ENCODE data around the gene WWOX. TPM values are rescaled to one million over a fixed set of nuclear protein-coding genes. Genes with fewer than 3 reads are reported as not detected.

The WWOX gene
- total and polyA plus RNA-seq, 2 experiments from 2014 or later: 22.1 to 123 TPM

- no peak for DNase-seq (ENCODE audit: low read depth in 1 of 2, low spot score in 1 of 2)
- Histone ChIP-seq H3K27me3 (no peaks in the 10 kb centered on the region), H3K36me3 (no peaks in the 10 kb centered on the region), H3K4me1 (ENCODE audit: low read depth) (peaks cover 7% of the 10 kb centered on the region), H3K27ac (no peak overlapping the region), H3K4me3 (no peak overlapping the region), H3K9me3 (ENCODE audit: low read depth) (no peaks in the 10 kb centered on the region)
- no peak for TF ChIP-seq CTCF (IDR thresholded peaks at IDR 0.05; ENCODE audit: low read depth, low read length)
These were observed 264.5 kb downstream of the WWOX start for GRCh38 chr16:78363843-78364555.

GRCh38 chr16:78364556-78364880 is 265.1 kb downstream of the WWOX start:
- no peak overlapping the region for H3K4me3 ChIP-seq
- H3K27me3 ChIP-seq: no peaks in the 10 kb centered on the region
- H3K27ac ChIP-seq: no peak overlapping the region
- no peak for TF ChIP-seq CTCF (IDR thresholded peaks at IDR 0.05; ENCODE audit: low read depth, low read length)
- H3K9me3 ChIP-seq (ENCODE audit: low read depth): no peaks in the 10 kb centered on the region
- H3K4me1 ChIP-seq (ENCODE audit: low read depth): peaks cover 7% of the 10 kb centered on the region
- DNase-seq (ENCODE audit: low read depth in 1 of 2, low spot score in 1 of 2): no peak
- H3K36me3 ChIP-seq: no peaks in the 10 kb centered on the region

GRCh38 chr16:78365366-78365765 is 265.9 kb downstream of the WWOX start:
- Histone ChIP-seq H3K27me3 (no peaks in the 10 kb centered on the region), H3K9me3 (ENCODE audit: low read depth) (no peaks in the 10 kb centered on the region)
- no peak for TF ChIP-seq CTCF (IDR thresholded peaks at IDR 0.05; ENCODE audit: low read depth, low read length)

GRCh38 chr16:78368121-78369102 is 269.0 kb downstream of the WWOX start:
- Histone ChIP-seq H3K9me3 (ENCODE audit: low read depth) (no peaks in the 10 kb centered on the region), H3K36me3 (no peaks in the 10 kb centered on the region), H3K27ac (no peak overlapping the region), H3K4me3 (no peak overlapping the region), H3K27me3 (no peaks in the 10 kb centered on the region), H3K4me1 (ENCODE audit: low read depth) (no peaks in the 10 kb centered on the region)
- TF ChIP-seq CTCF (IDR thresholded peaks at IDR 0.05; ENCODE audit: low read depth, low read length): no peak
- peak in 1 of 2 donors; percentile 22 for DNase-seq (ENCODE audit: low read depth in 1 of 2, low spot score in 1 of 2)

More at GRCh38 chr16:78365366-78365765, 265.9 kb downstream of the WWOX start:
- Histone ChIP-seq H3K27ac (no peak overlapping the region), H3K4me1 (ENCODE audit: low read depth) (peaks cover 7% of the 10 kb centered on the region), H3K4me3 (no peak overlapping the region), H3K36me3 (no peaks in the 10 kb centered on the region)
- DNase-seq (ENCODE audit: low read depth in 1 of 2, low spot score in 1 of 2): no peak

GRCh38 chr16:78372277-78372676 is 272.8 kb downstream of the WWOX start:
- Histone ChIP-seq H3K27ac (no peak overlapping the region), H3K4me3 (no peak overlapping the region), H3K4me1 (ENCODE audit: low read depth) (no peaks in the 10 kb centered on the region), H3K9me3 (ENCODE audit: low read depth) (no peaks in the 10 kb centered on the region), H3K36me3 (no peaks in the 10 kb centered on the region), H3K27me3 (no peaks in the 10 kb centered on the region)
- no peak for DNase-seq (ENCODE audit: low read depth in 1 of 2, low spot score in 1 of 2)
- no peak for TF ChIP-seq CTCF (IDR thresholded peaks at IDR 0.05; ENCODE audit: low read depth, low read length)
